Retinal pigment epithelial cell (primary cell): ENCODE results near the gene DLGAP1.

Source experiments
- DNase-seq: peaks from one replicate; pipeline ENCODE4 v3.0.0-alpha.2; 2010; ENCODE audit warnings: low read depth
- H3K4me3 ChIP-seq: 2 replicates; pipeline ENCODE4 v1.5.1; 2011; ENCODE audit warnings: mild to moderate bottlenecking, low read length, control low read depth, moderate library complexity
- TF ChIP-seq, protein P1 (sequence below): conservative IDR thresholded peaks from 2 replicates; pipeline ENCODE4 v1.5.1; 2011; ENCODE audit warnings: low read depth, low read length, control low read depth, inconsistent platforms

DLGAP1 gene

DNA sequence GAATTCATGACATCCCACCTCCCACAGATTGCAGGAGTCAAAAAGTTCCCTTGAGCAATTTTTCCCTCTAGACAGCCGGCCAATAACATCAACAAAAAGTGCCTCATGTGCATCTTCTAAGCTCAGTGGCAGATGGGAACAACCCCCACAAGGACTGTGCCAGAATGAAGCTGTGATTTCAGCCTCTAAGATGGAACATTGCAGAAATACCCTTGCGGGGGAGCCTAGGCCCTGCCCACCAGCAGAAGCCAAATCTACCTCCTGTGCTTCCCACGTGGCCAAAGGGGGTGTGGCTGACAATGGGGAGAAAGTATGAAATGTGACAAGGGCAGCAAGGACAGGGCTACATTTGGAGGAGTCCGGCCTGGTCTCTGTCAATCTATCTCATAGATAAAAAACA is 522.8 kb downstream of the DLGAP1 start:
- H3K4me3 ChIP-seq = no peak overlapping the region
- TF ChIP-seq, protein P1, sequence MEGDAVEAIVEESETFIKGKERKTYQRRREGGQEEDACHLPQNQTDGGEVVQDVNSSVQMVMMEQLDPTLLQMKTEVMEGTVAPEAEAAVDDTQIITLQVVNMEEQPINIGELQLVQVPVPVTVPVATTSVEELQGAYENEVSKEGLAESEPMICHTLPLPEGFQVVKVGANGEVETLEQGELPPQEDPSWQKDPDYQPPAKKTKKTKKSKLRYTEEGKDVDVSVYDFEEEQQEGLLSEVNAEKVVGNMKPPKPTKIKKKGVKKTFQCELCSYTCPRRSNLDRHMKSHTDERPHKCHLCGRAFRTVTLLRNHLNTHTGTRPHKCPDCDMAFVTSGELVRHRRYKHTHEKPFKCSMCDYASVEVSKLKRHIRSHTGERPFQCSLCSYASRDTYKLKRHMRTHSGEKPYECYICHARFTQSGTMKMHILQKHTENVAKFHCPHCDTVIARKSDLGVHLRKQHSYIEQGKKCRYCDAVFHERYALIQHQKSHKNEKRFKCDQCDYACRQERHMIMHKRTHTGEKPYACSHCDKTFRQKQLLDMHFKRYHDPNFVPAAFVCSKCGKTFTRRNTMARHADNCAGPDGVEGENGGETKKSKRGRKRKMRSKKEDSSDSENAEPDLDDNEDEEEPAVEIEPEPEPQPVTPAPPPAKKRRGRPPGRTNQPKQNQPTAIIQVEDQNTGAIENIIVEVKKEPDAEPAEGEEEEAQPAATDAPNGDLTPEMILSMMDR = no peak
- no peak for DNase-seq

DNA sequence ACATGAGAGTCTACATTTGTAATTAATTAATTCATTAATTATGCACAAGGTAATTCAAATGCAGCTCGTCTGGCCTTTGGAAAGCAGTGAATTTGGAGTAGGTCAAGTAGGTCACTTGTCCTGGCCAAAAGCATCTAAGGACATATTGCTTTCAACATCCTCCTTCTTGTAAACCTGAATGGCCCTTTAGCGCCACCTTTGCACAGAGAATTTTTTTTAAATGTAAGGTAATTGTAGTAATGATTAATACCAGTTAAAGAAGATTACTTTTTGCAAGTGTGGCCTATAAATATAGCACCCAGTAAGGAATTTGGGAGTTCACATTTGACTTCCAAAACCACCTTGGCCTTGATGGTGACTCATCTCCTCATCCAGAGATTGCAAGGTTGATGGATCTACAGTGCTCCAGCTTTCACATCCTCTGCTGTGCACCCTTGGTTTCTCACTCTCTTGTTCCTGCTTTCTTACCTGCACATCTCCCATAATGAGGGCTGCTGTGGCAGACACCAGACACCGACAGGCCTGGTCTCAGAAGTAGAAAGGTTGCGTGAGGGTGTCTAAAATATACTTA is 523.5 kb downstream of the DLGAP1 start:
- TF ChIP-seq, protein P1 = no peak
- DNase-seq = no peak

DNA sequence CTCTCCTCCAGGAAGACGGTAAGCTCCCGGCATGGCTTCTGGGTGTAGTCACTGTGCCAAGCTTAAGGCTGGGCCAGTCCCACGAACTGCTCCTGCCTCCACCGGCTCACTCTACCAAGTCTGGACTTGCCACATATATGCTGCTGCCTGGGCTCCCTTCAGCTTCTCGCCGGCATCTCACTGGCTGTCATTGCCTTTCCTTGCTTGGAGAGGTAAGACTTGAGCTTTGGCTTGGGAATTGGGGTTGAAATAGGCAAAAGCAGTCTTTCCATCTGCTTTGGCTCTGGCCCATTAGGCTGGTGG is 524.1 kb downstream of the DLGAP1 start:
- no peak for DNase-seq
- no peak overlapping the region for H3K4me3 ChIP-seq
- TF ChIP-seq, protein P1 = no peak

More for the DNA sequence above, 523.5 kb downstream of the DLGAP1 start:
- no peak overlapping the region for H3K4me3 ChIP-seq

DNA sequence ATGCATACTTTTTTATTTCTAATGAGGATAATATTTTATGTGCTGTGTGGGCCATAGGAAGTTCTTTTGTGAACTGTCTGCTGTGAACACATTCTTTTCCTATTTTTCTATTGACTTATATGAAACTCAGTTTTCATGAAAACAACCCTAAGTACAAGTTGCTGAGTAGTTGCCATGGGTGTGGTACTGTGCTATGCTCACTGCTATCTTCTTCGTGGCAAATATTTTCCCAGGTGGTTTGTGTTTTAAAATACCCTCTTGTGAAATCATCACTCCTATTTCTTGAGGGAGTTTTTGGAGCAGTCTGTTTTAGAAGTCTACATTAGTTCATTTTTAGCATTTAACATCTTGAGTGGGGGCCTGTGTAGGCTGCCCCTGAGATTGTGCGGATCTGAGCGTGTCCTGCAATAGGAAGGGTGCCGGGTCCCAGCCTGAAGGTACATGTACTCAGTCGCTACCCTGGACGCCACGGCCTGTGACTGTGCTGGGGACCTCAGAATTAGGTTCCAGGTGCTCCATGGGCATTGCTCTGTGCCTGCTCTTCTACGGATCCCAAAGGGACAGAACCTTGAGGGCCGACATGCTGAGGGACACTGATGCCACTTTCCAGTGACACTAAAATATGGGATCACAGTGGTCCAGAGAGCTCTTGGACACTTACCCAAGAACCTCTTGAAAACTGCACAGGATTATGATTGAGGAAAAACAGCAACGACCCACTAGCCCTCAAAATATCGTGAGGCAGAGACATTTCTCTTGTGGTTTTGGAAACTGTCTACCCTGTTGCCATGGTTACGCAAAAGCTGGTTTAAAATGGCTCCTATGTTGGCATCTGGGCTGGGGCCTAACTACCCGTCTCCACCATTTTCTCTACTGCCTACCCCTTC is 524.7 kb downstream of the DLGAP1 start:
- H3K4me3 ChIP-seq = no peak overlapping the region
- TF ChIP-seq, protein P1 = no peak
- DNase-seq = no peak

DNA sequence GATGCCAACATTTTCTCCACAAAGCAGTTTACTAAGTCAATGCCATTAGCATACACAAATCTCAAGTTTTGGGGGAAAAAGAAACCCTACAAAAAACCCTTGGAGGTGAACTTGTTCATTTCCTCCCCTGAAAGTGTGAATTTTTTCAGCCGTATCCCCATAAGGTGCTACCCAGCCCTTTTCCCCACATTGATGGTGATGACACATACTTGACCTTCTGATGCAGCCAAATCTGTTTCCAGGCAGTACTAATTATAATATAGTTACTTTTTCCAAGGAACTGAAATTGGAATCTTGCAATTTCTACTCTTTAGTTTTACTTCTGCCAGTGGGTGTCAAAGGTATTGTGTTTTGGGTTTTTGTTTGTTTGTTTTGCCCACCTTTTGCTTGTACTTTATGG is 530.7 kb downstream of the DLGAP1 start:
- H3K4me3 ChIP-seq = no peak overlapping the region
- TF ChIP-seq, protein P1 = no peak

DNA sequence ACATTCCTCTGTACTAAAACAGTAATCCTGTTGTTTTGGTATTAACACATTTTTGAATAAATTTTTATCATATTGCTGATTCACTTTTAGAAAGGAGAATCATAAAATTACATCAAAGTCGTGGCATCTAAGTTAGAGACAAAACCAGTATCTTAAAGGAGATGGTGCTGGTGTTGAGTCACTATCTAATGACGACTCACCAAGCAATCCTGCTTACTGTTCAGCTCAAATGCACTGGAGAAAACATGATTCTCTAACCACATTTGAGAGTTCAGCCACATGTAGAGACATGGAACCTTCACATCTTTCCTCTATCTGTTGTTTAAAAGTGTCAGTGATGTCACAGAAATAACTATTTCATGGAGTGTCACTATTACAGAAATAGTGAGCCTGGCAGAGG is 531.4 kb downstream of the DLGAP1 start:
- no peak overlapping the region for H3K4me3 ChIP-seq

More for the DNA sequence above, 530.7 kb downstream of the DLGAP1 start:
- no peak for DNase-seq

DNA sequence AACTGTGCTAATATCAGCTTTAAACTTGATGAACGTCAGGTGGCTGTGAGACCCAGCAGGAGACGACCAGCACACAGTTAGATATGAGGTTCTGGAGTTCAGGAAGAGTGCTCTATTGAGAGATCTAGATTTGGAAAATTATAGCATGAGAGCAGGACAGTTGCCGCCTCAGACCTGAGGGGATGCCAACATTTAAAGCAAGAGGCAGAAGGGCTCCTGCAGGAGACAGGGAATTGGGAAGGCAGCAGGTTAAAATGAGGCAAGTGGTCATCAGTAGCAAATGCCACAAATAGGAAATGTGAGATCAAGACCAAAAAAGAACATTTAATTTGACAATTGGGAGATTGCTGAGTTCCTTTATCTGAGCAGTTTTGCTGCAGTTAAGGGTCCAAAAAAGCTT is 533.3 kb downstream of the DLGAP1 start:
- no peak overlapping the region for H3K4me3 ChIP-seq
- TF ChIP-seq, protein P1 = no peak
- DNase-seq = no peak

More for the DNA sequence above, 531.4 kb downstream of the DLGAP1 start:
- DNase-seq = no peak
- TF ChIP-seq, protein P1 = no peak
